HEK293 (cell line): Measurements from ENCODE around the gene TUBE1.

ENCODE experiments used
- CTCF ChIA-PET: fragments of 350-600 bp; formaldehyde crosslinking; extraction: SDS; loops from one replicate; lab custom pipeline; 2021; ENCODE audit warnings: antibody characterized with exemption; lab: Yijun Ruan, JAX
- POLR2A ChIA-PET: fragments of 300-600 bp; formaldehyde crosslinking; extraction: SDS; loops from one replicate; lab custom pipeline; 2020; ENCODE audit warnings: antibody characterized with exemption, inconsistent platforms; lab: Yijun Ruan, JAX
- H3K27ac ChIP-seq: fragments of 200-500 bp; sonication (Bioruptor generic); 2 replicates; pipeline ENCODE4 v1.5.1; 2014; ENCODE audit warnings: low read depth, low read length, control low read depth, inconsistent platforms; ENCODE audit errors: extremely low read depth
- H3K36me3 ChIP-seq, 2 experiments: fragments of 200-500 bp in 1 of 2; sonication (Bioruptor generic) in 1 of 2; 1 replicate in 1 of 2; 2 replicates in 1 of 2; pipeline ENCODE4 v1.5.1; 2014 to 2017; ENCODE audit warnings: inconsistent platforms in 2 of 2, low read length in 2 of 2; ENCODE audit not compliant: control insufficient read depth in 2 of 2, insufficient read depth in 1 of 2
- H3K4me1 ChIP-seq: fragments of 200-500 bp; sonication (Bioruptor generic); 2 replicates; pipeline ENCODE4 v1.5.1; 2014; ENCODE audit warnings: mild to moderate bottlenecking, low read length, inconsistent platforms; ENCODE audit not compliant: control insufficient read depth, insufficient read depth
- H3K4me3 ChIP-seq: 2 replicates; pipeline ENCODE4 v1.5.1; 2011; ENCODE audit warnings: low read depth, mild to moderate bottlenecking, control low read depth, low read length, moderate library complexity
- H3K9me3 ChIP-seq: fragments of 200-500 bp; sonication (Bioruptor generic); 2 replicates; pipeline ENCODE4 v1.5.1; 2014; ENCODE audit warnings: low read depth, low read length, inconsistent platforms; ENCODE audit not compliant: control insufficient read depth, insufficient read depth
- HOXC10 ChIP-seq: sonication (generic); formaldehyde crosslinking; IDR thresholded peaks from 2 replicates; pipeline ENCODE4 v1.8.1; 2023; ENCODE audit warnings: mild to moderate bottlenecking, missing genetic modification reagents
- IKZF3 ChIP-seq: fragments of 450-650 bp; IDR thresholded peaks from 2 replicates; pipeline ENCODE4 v1.5.0; 2018; ENCODE audit warnings: missing biosample characterization, mild to moderate bottlenecking, missing genetic modification characterization, moderate library complexity
- PRDM2 ChIP-seq: fragments of 450-650 bp; formaldehyde crosslinking; IDR thresholded peaks from 2 replicates; pipeline ENCODE4 v1.5.1; 2016; ENCODE audit warnings: missing biosample characterization, missing genetic modification characterization, borderline replicate concordance
- ZBTB11 ChIP-seq: fragments of 450-650 bp; formaldehyde crosslinking; conservative IDR thresholded peaks from 2 replicates; pipeline ENCODE4 v1.5.1; 2016; ENCODE audit warnings: low read depth, missing biosample characterization, missing genetic modification characterization
- ZBTB17 ChIP-seq: fragments of 450-650 bp; formaldehyde crosslinking; IDR thresholded peaks from 2 replicates; pipeline ENCODE4 v1.5.1; 2016; ENCODE audit warnings: missing biosample characterization, missing genetic modification characterization
- ZNF148 ChIP-seq: fragments of 450-650 bp; formaldehyde crosslinking; IDR thresholded peaks from 2 replicates; pipeline ENCODE4 v1.5.0; 2017; ENCODE audit warnings: missing biosample characterization, missing genetic modification characterization, borderline replicate concordance
- ZNF16 ChIP-seq: fragments of 450-650 bp; formaldehyde crosslinking; IDR thresholded peaks from 2 replicates; pipeline ENCODE4 v1.5.1; 2016; ENCODE audit warnings: low read depth, missing biosample characterization, missing genetic modification characterization
- ZNF292 ChIP-seq: fragments of 450-650 bp; formaldehyde crosslinking; IDR thresholded peaks from 2 replicates; pipeline ENCODE4 v1.5.1; 2016; ENCODE audit warnings: low read depth, missing biosample characterization, missing genetic modification characterization, borderline replicate concordance
- ZNF398 ChIP-seq: fragments of 450-650 bp; formaldehyde crosslinking; IDR thresholded peaks from 2 replicates; pipeline ENCODE4 v1.5.1; 2017; ENCODE audit warnings: missing biosample characterization, missing genetic modification characterization
- ZNF488 ChIP-seq: fragments of 450-650 bp; formaldehyde crosslinking; IDR thresholded peaks from 2 replicates; pipeline ENCODE4 v1.5.1; 2016; ENCODE audit warnings: missing biosample characterization, missing genetic modification characterization
- ZNF513 ChIP-seq: fragments of 450-650 bp; IDR thresholded peaks from 2 replicates; pipeline ENCODE4 v1.5.1; 2018; ENCODE audit warnings: missing biosample characterization, missing genetic modification characterization
- ZNF530 ChIP-seq: fragments of 450-650 bp; formaldehyde crosslinking; IDR thresholded peaks from 2 replicates; pipeline ENCODE4 v1.5.1; 2016; ENCODE audit warnings: low read depth, missing biosample characterization, missing genetic modification characterization
- ZNF548 ChIP-seq: fragments of 450-650 bp; formaldehyde crosslinking; IDR thresholded peaks from 2 replicates; pipeline ENCODE4 v1.5.1; 2016; ENCODE audit warnings: missing biosample characterization, missing genetic modification characterization
- ZNF610 ChIP-seq: fragments of 450-650 bp; formaldehyde crosslinking; IDR thresholded peaks from 2 replicates; pipeline ENCODE4 v1.5.1; 2016; ENCODE audit warnings: missing biosample characterization, missing genetic modification characterization, borderline replicate concordance
- ZNF654 ChIP-seq: fragments of 450-650 bp; formaldehyde crosslinking; IDR thresholded peaks from 2 replicates; pipeline ENCODE4 v1.5.1; 2016; ENCODE audit warnings: low read depth, missing biosample characterization, missing genetic modification characterization
- ZNF747 ChIP-seq: fragments of 450-650 bp; formaldehyde crosslinking; IDR thresholded peaks from 2 replicates; pipeline ENCODE4 v1.5.1; 2016; ENCODE audit warnings: missing biosample characterization, missing genetic modification characterization
- ZNF777 ChIP-seq: fragments of 450-650 bp; formaldehyde crosslinking; IDR thresholded peaks from 2 replicates; pipeline ENCODE4 v1.5.1; 2017; ENCODE audit warnings: missing biosample characterization, missing genetic modification characterization, borderline replicate concordance

TUBE1 gene

GRCh38 chr6:112030206-112030960, 56.9 kb downstream of the TUBE1 start:
- Histone ChIP-seq H3K9me3 (no peaks in the 10 kb centered on the region), H3K4me1 (no peaks in the 10 kb centered on the region), H3K36me3 (no peaks in the 10 kb centered on the region), H3K27ac (no peak overlapping the region), H3K4me3 (no peak overlapping the region)
- CTCF ChIA-PET, result interaction anchor here (0.6 to 3.3 kb wide), 5 partner anchors 8 to 436 kb away, joined by 3 to 19 read pairs (median 3); no protein-coding TSS in a partner anchor
- POLR2A ChIA-PET, result no interaction called here
- no peak for TF ChIP-seq ZBTB11
- TF ChIP-seq ZNF513 (tag by site-specific recombination), result no peak
- TF ChIP-seq ZNF548 (tag by site-specific recombination), result no peak
- no peak for TF ChIP-seq PRDM2
- TF ChIP-seq ZNF488 (tag by site-specific recombination), result no peak
- no peak for TF ChIP-seq ZNF292 (tag by site-specific recombination)
- TF ChIP-seq IKZF3 (tag by site-specific recombination), result no peak
- TF ChIP-seq ZNF530 (tag by site-specific recombination), result no peak
- no peak for TF ChIP-seq ZBTB17 (tag by site-specific recombination)
- no peak for TF ChIP-seq ZNF16
- TF ChIP-seq ZNF747 (tag by site-specific recombination), result no peak
- TF ChIP-seq ZNF148 (tag by site-specific recombination), result no peak
- TF ChIP-seq ZNF610 (tag by site-specific recombination), result no peak
- no peak for TF ChIP-seq ZNF398 (tag by site-specific recombination)
- no peak for TF ChIP-seq ZNF654 (tag by site-specific recombination)
- no peak for TF ChIP-seq HOXC10
- TF ChIP-seq ZNF777 (tag by site-specific recombination), result no peak
